Pancreas (tissue), 10 donors: ENCODE measurements around the gene TFF1. TPM values are rescaled to one million over a fixed set of nuclear protein-coding genes. Genes with fewer than 3 reads are reported as not detected.
A peak's percentile ranks its signal among the peaks of the same experiment; 100 is the strongest.

Source experiments
- ATAC-seq, 4 donors: fragments of 200-7000 bp; cut with Tn5 transposase; one replicate each; pipeline versions ENCODE4 v1.8.0 to v1.9.1; 2020; ENCODE audit warnings: mild to moderate bottlenecking in 4 of 4, moderate library complexity in 4 of 4
- DNase-seq, 6 donors: peaks; one replicate each; pipeline ENCODE4 v3.0.0-alpha.2; 2020
- FAIRE-seq: peaks from 2 replicates; lab custom pipeline; 2012; peaks lifted over from hg19 to GRCh38; lab: Jason Lieb, UNC
- H3K27ac ChIP-seq, 4 donors: fragments of 200-600 bp; sonication (generic); 1 replicate in 3 of 4; 2 replicates in 1 of 4; pipeline versions ENCODE4 v1.5.0 to v1.8.0; 2020
- H3K27me3 ChIP-seq, 4 donors: fragments of 200-600 bp; one replicate each; pipeline ENCODE4 v1.8.0; 2021
- H3K36me3 ChIP-seq, 3 donors: fragments of 200-600 bp; sonication (generic) in 1 of 3; one replicate each; pipeline versions ENCODE4 v1.5.0 to v1.8.0; 2020 to 2021
- H3K4me1 ChIP-seq, 3 donors: fragments of 200-600 bp; one replicate each; pipeline ENCODE4 v1.8.0; 2021
- H3K4me3 ChIP-seq, 4 donors: fragments of 200-600 bp; sonication (generic) in 2 of 4; one replicate each; pipeline versions ENCODE4 v1.5.0 to v1.8.0; 2020 to 2021
- H3K9me3 ChIP-seq, 4 donors: fragments of 200-600 bp; one replicate each; pipeline ENCODE4 v1.8.0; 2021
- CTCF ChIP-seq, 4 donors: fragments of 200-600 bp; sonication (generic) in 3 of 4; IDR thresholded peaks; one replicate each; pipeline versions ENCODE4 v1.5.0 to v1.8.0; 2021; ENCODE audit warnings: antibody characterized with exemption in 4 of 4
- WGBS, 2 donors: extraction: QIAGEN DNeasy Blood & Tissue Kit; methylation state at CpG; one replicate each; pipeline ENCODE4 v1.1.7; 2013; 5-methylcytosine and 5-hydroxymethylcytosine counted together
- intact Hi-C, 3 donors: fragments of 100-400 bp; cut with DNase I; formaldehyde crosslinking; loops; one replicate each; pipeline versions ENCODE4 v1.11.1 to v1.14.2; 2022
- polyA plus RNA-seq, 2 donors: library from polyadenylated mRNA; stranded (reverse); fragments of 200-250 nt; gene quantifications; one replicate each; pipeline ENCODE4 v1.2.3, GENCODE V29; 2013
- total RNA-seq, 6 donors: library from RNA; stranded (reverse); fragmentation: NEBNext Ultra II Directional in 4 of 6; extraction: Animal tissue kit (Norgen Biotek cat#: 25700) in 4 of 6; gene quantifications; one replicate each; pipeline versions ENCODE4 v1.2.1 to v1.2.4, GENCODE V29; 2021 to 2023
- donor health status: healthy with polysubstance abuse.
- donor health status: DM: no; HTN: no; CAD: no; lungs with moderate emphysema.
- donor health status: DM: no; HTN: no; CAD: no.
- donor health status: control.
- donor health status: control.
- donor health status: Bipolar disorder and iron deficiency.
- donor health status: DM: yes; HTN: yes; CAD: no.
- donor health status: DM: no; HTN: no; CAD: no.
- donor health status: DM: no; HTN: no; CAD: no.
- donor health status: DM: yes; HTN: yes; CAD: no.

Gene TFF1
- total and polyA plus RNA-seq, 8 donors = 0.80 to 40.6 (median 2.9) TPM; not detected in 1

- Histone ChIP-seq H3K36me3 (no peaks in the 10 kb centered on the region), H3K27me3 (no peaks in the 10 kb centered on the region), H3K27ac (no peak overlapping the region), H3K4me3 (no peak overlapping the region), H3K4me1 (no peaks in the 10 kb centered on the region), H3K9me3 (no peaks in the 10 kb centered on the region)
- DNase-seq (no peak), FAIRE-seq (no peak), ATAC-seq (peak in 1 of 4 donors; percentile 20)
- WGBS, 2 donors = 79 to 80% methylated on average over 10 of the region's 10 CpGs
- TF ChIP-seq CTCF (IDR thresholded peaks at IDR 0.05) = no peak
- intact Hi-C loops = loop anchor here in 1 of 3 donors (10.0 kb wide), 1 partner anchor 125 kb away; no protein-coding TSS in a partner anchor
Observed at GRCh38 chr21:42319376-42319775, 47.0 kb downstream of the TFF1 start.

- Histone ChIP-seq H3K9me3 (no peaks in the 10 kb centered on the region), H3K27ac (no peak overlapping the region), H3K4me1 (peaks cover 0 to 5% (median 3%) of the 10 kb centered on the region in 3 donors), H3K27me3 (no peaks in the 10 kb centered on the region), H3K4me3 (no peak overlapping the region), H3K36me3 (no peaks in the 10 kb centered on the region)
- no peak for ATAC-seq
- FAIRE-seq = no peak
- no peak for TF ChIP-seq CTCF (IDR thresholded peaks at IDR 0.05)
- no peak for DNase-seq
- intact Hi-C loops = loop anchor here in 1 of 3 donors (10.0 kb wide), 1 partner anchor 127 kb away; no protein-coding TSS in a partner anchor
- 90 to 91% methylated on average over 18 to 20 of the region's 20 CpGs for WGBS, 2 donors
Observed at GRCh38 chr21:42317826-42318746, 48.2 kb downstream of the TFF1 start.

GRCh38 chr21:42317341-42317741 lies 49.0 kb downstream of the TFF1 start:
- no peak overlapping the region for H3K4me3 ChIP-seq
- ATAC-seq (no peak), FAIRE-seq (no peak), DNase-seq (no peak)
- no peaks in the 10 kb centered on the region for H3K36me3 ChIP-seq
- H3K27ac ChIP-seq = no peak overlapping the region
- no peak for TF ChIP-seq CTCF (IDR thresholded peaks at IDR 0.05)
- H3K4me1 ChIP-seq = peaks cover 0 to 7% (median 3%) of the 10 kb centered on the region in 3 donors
- H3K9me3 ChIP-seq = no peaks in the 10 kb centered on the region
- WGBS, 2 donors = 90 to 93% methylated on average over 8 of the region's 8 CpGs
- intact Hi-C loops = loop anchor here in 1 of 3 donors (10.0 kb wide), 1 partner anchor 127 kb away; no protein-coding TSS in a partner anchor
- no peaks in the 10 kb centered on the region for H3K27me3 ChIP-seq

GRCh38 chr21:42316891-42317290 lies 49.4 kb downstream of the TFF1 start:
- no peaks in the 10 kb centered on the region for H3K36me3 ChIP-seq
- DNase-seq = peak in 1 of 6 donors; percentile 50
- no peak for FAIRE-seq
- no peak for TF ChIP-seq CTCF (IDR thresholded peaks at IDR 0.05)
- no peak overlapping the region for H3K27ac ChIP-seq
- no peak overlapping the region for H3K4me3 ChIP-seq
- H3K4me1 ChIP-seq = peaks cover 0 to 11% (median 3%) of the 10 kb centered on the region in 3 donors
- ATAC-seq = no peak
- H3K27me3 ChIP-seq = no peaks in the 10 kb centered on the region
- WGBS, 2 donors = 95 to 96% methylated on average over 16 of the region's 16 CpGs
- intact Hi-C loops = loop anchor here in 1 of 3 donors (10.0 kb wide), 1 partner anchor 128 kb away; no protein-coding TSS in a partner anchor
- H3K9me3 ChIP-seq = no peaks in the 10 kb centered on the region
